Superior temporal gyrus (tissue), 1 donor: ENCODE results near the gene STK33.
A peak's percentile ranks its signal among the peaks of the same experiment; 100 is the strongest.

Experiments
- DNase-seq: peaks from one replicate; pipeline ENCODE4 v3.0.0-alpha.2; 2016; ENCODE audit errors: extremely low spot score

The STK33 gene

GRCh38 chr11:8426076-8426475 is 168.0 kb downstream of the STK33 start:
- DNase-seq = no peak

GRCh38 chr11:8415195-8415594 is 178.8 kb downstream of the STK33 start:
- DNase-seq = no peak

GRCh38 chr11:8408151-8408941 is 185.7 kb downstream of the STK33 start:
- peak; percentile 48 for DNase-seq

- no peak for DNase-seq
Measured at GRCh38 chr11:8403310-8403709, 190.7 kb downstream of the STK33 start.

GRCh38 chr11:8392886-8393285 is 201.1 kb downstream of the STK33 start:
- no peak for DNase-seq

- DNase-seq = no peak
Measured at GRCh38 chr11:8392166-8392565, 201.9 kb downstream of the STK33 start.

GRCh38 chr11:8390851-8391612 is 203.0 kb downstream of the STK33 start:
- DNase-seq = no peak

- DNase-seq = peak; percentile 65
Measured at GRCh38 chr11:8389029-8389996, 204.7 kb downstream of the STK33 start.

GRCh38 chr11:8387693-8388092 is 206.3 kb downstream of the STK33 start:
- no peak for DNase-seq

GRCh38 chr11:8387141-8387540 is 206.9 kb downstream of the STK33 start:
- no peak for DNase-seq

- no peak for DNase-seq
Measured at GRCh38 chr11:8386134-8386864, 207.7 kb downstream of the STK33 start.

GRCh38 chr11:8384199-8384821 is 209.7 kb downstream of the STK33 start:
- DNase-seq = no peak

GRCh38 chr11:8383627-8384026 is 210.4 kb downstream of the STK33 start:
- no peak for DNase-seq

- DNase-seq = no peak
Measured at GRCh38 chr11:8383227-8383626, 210.8 kb downstream of the STK33 start.

GRCh38 chr11:8382436-8383053 is 211.5 kb downstream of the STK33 start:
- DNase-seq = no peak

- DNase-seq = no peak
Measured at GRCh38 chr11:8381871-8382396, 212.1 kb downstream of the STK33 start.

GRCh38 chr11:8381343-8381742 is 212.7 kb downstream of the STK33 start:
- no peak for DNase-seq

- DNase-seq = no peak
Measured at GRCh38 chr11:8375932-8376331, 218.1 kb downstream of the STK33 start.

GRCh38 chr11:8375460-8375859 is 218.6 kb downstream of the STK33 start:
- no peak for DNase-seq

- DNase-seq = no peak
Measured at GRCh38 chr11:8374716-8375115, 219.3 kb downstream of the STK33 start.
